Keratinocyte (primary cell): ENCODE measurements around the gene VMP1.

Experiments
- EZH2 ChIP-seq: IDR thresholded peaks from one replicate; pipeline ENCODE4 v1.6.1; 2012; ENCODE audit warnings: inconsistent platforms, mild to moderate bottlenecking, low read length, moderate library complexity
- TF ChIP-seq, protein P1 (sequence below), 3 experiments: IDR thresholded peaks in 1 of 3; conservative IDR thresholded peaks in 1 of 3; optimal IDR thresholded peaks in 1 of 3; 2 replicates in 2 of 3; 3 replicates in 1 of 3; pipeline versions ENCODE3 to v1.5.1; 2011; ENCODE audit warnings: low read length in 3 of 3, mild to moderate bottlenecking in 3 of 3, moderate library complexity in 2 of 3, control low read depth in 1 of 3, inconsistent platforms in 1 of 3; ENCODE audit not compliant: insufficient read depth in 2 of 3; ENCODE audit errors: extremely low read depth in 1 of 3

DNA sequence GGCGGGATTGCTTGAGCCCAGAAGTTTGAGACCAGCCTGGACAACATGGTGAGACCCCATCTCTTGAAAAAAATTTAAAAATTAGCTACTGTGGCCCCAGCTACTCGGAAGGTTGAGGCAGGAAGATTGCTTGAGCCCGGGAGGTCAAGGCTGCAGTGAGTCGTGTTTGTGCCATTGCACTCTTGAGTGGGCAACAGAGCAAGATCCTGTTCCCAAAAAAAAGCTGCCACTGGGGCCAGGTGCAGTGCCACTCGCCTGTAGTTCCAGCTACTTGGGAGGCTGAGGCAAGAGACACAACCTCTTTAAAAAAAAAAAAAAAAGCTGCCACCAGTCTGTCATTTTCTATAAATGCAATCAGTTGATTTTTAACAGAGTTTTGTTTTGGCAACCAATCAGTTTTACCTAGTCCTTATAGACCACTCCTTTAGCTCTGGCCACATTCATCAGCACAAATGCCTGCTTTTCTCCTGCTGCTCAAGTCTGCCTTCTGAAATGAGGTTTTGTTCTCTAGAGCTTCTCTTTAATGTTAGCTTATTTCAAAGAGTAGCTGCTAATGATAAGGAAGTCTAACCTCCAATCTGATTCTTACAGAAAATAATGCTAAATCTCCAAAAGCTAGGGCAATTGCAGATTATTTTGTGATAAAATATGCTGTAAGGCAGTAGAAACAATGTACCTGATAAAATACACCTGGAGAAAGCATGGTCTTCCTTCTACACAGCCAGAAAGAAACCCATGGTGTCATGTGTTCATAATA is 120.4 kb downstream of the VMP1 start:
- TF ChIP-seq EZH2 = no peak
- TF ChIP-seq, protein P1, sequence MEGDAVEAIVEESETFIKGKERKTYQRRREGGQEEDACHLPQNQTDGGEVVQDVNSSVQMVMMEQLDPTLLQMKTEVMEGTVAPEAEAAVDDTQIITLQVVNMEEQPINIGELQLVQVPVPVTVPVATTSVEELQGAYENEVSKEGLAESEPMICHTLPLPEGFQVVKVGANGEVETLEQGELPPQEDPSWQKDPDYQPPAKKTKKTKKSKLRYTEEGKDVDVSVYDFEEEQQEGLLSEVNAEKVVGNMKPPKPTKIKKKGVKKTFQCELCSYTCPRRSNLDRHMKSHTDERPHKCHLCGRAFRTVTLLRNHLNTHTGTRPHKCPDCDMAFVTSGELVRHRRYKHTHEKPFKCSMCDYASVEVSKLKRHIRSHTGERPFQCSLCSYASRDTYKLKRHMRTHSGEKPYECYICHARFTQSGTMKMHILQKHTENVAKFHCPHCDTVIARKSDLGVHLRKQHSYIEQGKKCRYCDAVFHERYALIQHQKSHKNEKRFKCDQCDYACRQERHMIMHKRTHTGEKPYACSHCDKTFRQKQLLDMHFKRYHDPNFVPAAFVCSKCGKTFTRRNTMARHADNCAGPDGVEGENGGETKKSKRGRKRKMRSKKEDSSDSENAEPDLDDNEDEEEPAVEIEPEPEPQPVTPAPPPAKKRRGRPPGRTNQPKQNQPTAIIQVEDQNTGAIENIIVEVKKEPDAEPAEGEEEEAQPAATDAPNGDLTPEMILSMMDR (optimal IDR thresholded peaks at IDR 0.05 in 1 of 3, IDR thresholded peaks at IDR 0.05 in 1 of 3, conservative IDR thresholded peaks at IDR 0.05 in 1 of 3; ENCODE audit: extremely low read depth in 1 of 3, insufficient read depth in 2 of 3, low read length in 3 of 3) = no peak
